Measurements from ENCODE around the gene KRT10.
"Not testable (repeated sequence)": the region's sequence is repeated elsewhere in the genome, so short reads cannot be mapped to it uniquely, and the experiment has no call there.

Gene KRT10

GRCh38 chr17:40818733-40819527 is 3.5 kb downstream of the KRT10 start:
- CTCF ChIA-PET: interaction anchor here (0.7 to 3.3 kb wide), 10 partner anchors 9 to 847 kb away, joined by 3 to 17 read pairs (median 4); no protein-coding TSS in a partner anchor

GRCh38 chr17:40818343-40818732 is 4.1 kb downstream of the KRT10 start:
- no peak for TF ChIP-seq CTCF (IDR thresholded peaks at IDR 0.05; ENCODE audit: control extremely low read depth, extremely low read depth, low read depth, missing control alignments)
- ChIA-PET POLR2A (interaction anchor here (1.0 to 1.1 kb wide), 2 partner anchors 9 to 870 kb away, joined by 3 read pairs; no protein-coding TSS in a partner anchor), CTCF (interaction anchor here (0.7 to 3.3 kb wide), 8 partner anchors 9 to 848 kb away, joined by 3 to 17 read pairs (median 4); no protein-coding TSS in a partner anchor)
- DNase-seq (ENCODE audit: extremely low spot score): no peak

More at GRCh38 chr17:40818733-40819527, 3.5 kb downstream of the KRT10 start:
- peak; percentile 85 for DNase-seq (ENCODE audit: extremely low spot score)
- POLR2A ChIA-PET: interaction anchor here (0.5 to 1.1 kb wide), 3 partner anchors 9 to 869 kb away, joined by 3 read pairs; no protein-coding TSS in a partner anchor
- TF ChIP-seq CTCF (IDR thresholded peaks at IDR 0.05; ENCODE audit: control extremely low read depth, extremely low read depth, low read depth, missing control alignments): no peak

- CTCF ChIA-PET: interaction anchor here (1.4 kb wide), 1 partner anchor 846 kb away, joined by 4 read pairs; no protein-coding TSS in a partner anchor
- no peak for TF ChIP-seq CTCF (IDR thresholded peaks at IDR 0.05; ENCODE audit: control extremely low read depth, extremely low read depth, low read depth, missing control alignments)
- DNase-seq (ENCODE audit: extremely low spot score): no peak
- POLR2A ChIA-PET: interaction anchor here (0.9 kb wide), 1 partner anchor 877 kb away, joined by 3 read pairs; no protein-coding TSS in a partner anchor
Measured at GRCh38 chr17:40817103-40817682, 5.2 kb downstream of the KRT10 start.

- DNase-seq (ENCODE audit: extremely low spot score): no peak
- no peak for TF ChIP-seq CTCF (IDR thresholded peaks at IDR 0.05; ENCODE audit: control extremely low read depth, extremely low read depth, low read depth, missing control alignments)
- ChIA-PET POLR2A (no interaction called here), CTCF (interaction anchor here (1.3 to 1.4 kb wide), 2 partner anchors 12 to 846 kb away, joined by 4 to 5 read pairs; no protein-coding TSS in a partner anchor)
Measured at GRCh38 chr17:40816569-40816968, 5.8 kb downstream of the KRT10 start.

GRCh38 chr17:40815381-40815780 is 7.0 kb downstream of the KRT10 start:
- ChIA-PET POLR2A (no interaction called here), CTCF (interaction anchor here (1.1 to 1.3 kb wide), 2 partner anchors 11 to 18 kb away, joined by 3 to 5 read pairs; no protein-coding TSS in a partner anchor)
- no peak for DNase-seq (ENCODE audit: extremely low spot score)
- no peak for TF ChIP-seq CTCF (IDR thresholded peaks at IDR 0.05; ENCODE audit: control extremely low read depth, extremely low read depth, low read depth, missing control alignments)

- POLR2A ChIA-PET; DNase-seq (ENCODE audit: extremely low spot score); CTCF ChIA-PET: not testable (repeated sequence)
Measured at GRCh38 chr17:40814657-40815056, 7.8 kb downstream of the KRT10 start.

GRCh38 chr17:40813804-40814203 is 8.6 kb downstream of the KRT10 start:
- no peak for TF ChIP-seq CTCF (IDR thresholded peaks at IDR 0.05; ENCODE audit: control extremely low read depth, extremely low read depth, low read depth, missing control alignments)
- POLR2A ChIA-PET: no interaction called here
- no peak for DNase-seq (ENCODE audit: extremely low spot score)
- CTCF ChIA-PET: no interaction called here
